ENCODE measurements around the gene TSEN15.

- TF ChIP-seq, protein P1, sequence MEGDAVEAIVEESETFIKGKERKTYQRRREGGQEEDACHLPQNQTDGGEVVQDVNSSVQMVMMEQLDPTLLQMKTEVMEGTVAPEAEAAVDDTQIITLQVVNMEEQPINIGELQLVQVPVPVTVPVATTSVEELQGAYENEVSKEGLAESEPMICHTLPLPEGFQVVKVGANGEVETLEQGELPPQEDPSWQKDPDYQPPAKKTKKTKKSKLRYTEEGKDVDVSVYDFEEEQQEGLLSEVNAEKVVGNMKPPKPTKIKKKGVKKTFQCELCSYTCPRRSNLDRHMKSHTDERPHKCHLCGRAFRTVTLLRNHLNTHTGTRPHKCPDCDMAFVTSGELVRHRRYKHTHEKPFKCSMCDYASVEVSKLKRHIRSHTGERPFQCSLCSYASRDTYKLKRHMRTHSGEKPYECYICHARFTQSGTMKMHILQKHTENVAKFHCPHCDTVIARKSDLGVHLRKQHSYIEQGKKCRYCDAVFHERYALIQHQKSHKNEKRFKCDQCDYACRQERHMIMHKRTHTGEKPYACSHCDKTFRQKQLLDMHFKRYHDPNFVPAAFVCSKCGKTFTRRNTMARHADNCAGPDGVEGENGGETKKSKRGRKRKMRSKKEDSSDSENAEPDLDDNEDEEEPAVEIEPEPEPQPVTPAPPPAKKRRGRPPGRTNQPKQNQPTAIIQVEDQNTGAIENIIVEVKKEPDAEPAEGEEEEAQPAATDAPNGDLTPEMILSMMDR (optimal IDR thresholded peaks at IDR 0.05 in 1 of 3, IDR thresholded peaks at IDR 0.05 in 1 of 3, conservative IDR thresholded peaks at IDR 0.05 in 1 of 3; ENCODE audit: extremely low read depth in 1 of 3, insufficient read depth in 2 of 3, low read length in 3 of 3): no peak
- TF ChIP-seq EZH2 (IDR thresholded peaks at IDR 0.05; ENCODE audit: low read length): peak; percentile 76
Observed at GRCh38 chr1:184035719-184036516, 15.6 kb upstream of the TSEN15 start.

All from keratinocyte (primary cell).